Endodermal cell (in vitro differentiated cells): ENCODE measurements around the gene PLA2G3. TPM values are rescaled to one million over a fixed set of nuclear protein-coding genes. Genes with fewer than 3 reads are reported as not detected.

Source experiments
- DNase-seq: peaks from one replicate; pipeline ENCODE4 v3.0.0-alpha.2; 2017
- H3K27ac ChIP-seq: 2 replicates; pipeline ENCODE4 v1.5.1; 2013; ENCODE audit warnings: mild to moderate bottlenecking, low read depth, low read length, moderate library complexity
- H3K27me3 ChIP-seq: 2 replicates; pipeline ENCODE4 v1.6.1; 2013; ENCODE audit warnings: mild to moderate bottlenecking, low read length, moderate library complexity; ENCODE audit not compliant: insufficient read depth, control insufficient read depth, poor library complexity, severe bottlenecking
- H3K36me3 ChIP-seq: 2 replicates; pipeline ENCODE4 v1.7.0; 2013; ENCODE audit warnings: mild to moderate bottlenecking, low read length, moderate library complexity; ENCODE audit not compliant: control insufficient read depth, insufficient read depth
- H3K4me1 ChIP-seq: one replicate; pipeline ENCODE4 v1.7.0; 2013; ENCODE audit warnings: low read length; ENCODE audit not compliant: control insufficient read depth, insufficient read depth
- H3K4me3 ChIP-seq: 2 replicates; pipeline ENCODE4 v1.5.1; 2013; ENCODE audit warnings: mild to moderate bottlenecking, low read length, moderate library complexity
- H3K9ac ChIP-seq: 2 replicates; pipeline ENCODE4 v1.6.1; 2013; ENCODE audit warnings: mild to moderate bottlenecking, low read length, moderate library complexity; ENCODE audit not compliant: poor library complexity, severe bottlenecking; ENCODE audit errors: extremely low read depth
- H3K9me3 ChIP-seq: 2 replicates; pipeline ENCODE4 v1.6.1; 2013; ENCODE audit warnings: mild to moderate bottlenecking, low read length, moderate library complexity; ENCODE audit not compliant: control insufficient read depth
- H3K27ac Mint-ChIP-seq: 2 replicates; pipeline ENCODE4 v1.8.0; 2020; ENCODE audit warnings: mixed read lengths
- H3K27me3 Mint-ChIP-seq: 2 replicates; pipeline ENCODE4 v1.8.0; 2021; ENCODE audit warnings: mild to moderate bottlenecking, mixed read lengths; ENCODE audit not compliant: insufficient read depth
- H3K36me3 Mint-ChIP-seq: 2 replicates; pipeline ENCODE4 v1.8.0; 2020; ENCODE audit warnings: low read depth, mixed read lengths
- H3K4me1 Mint-ChIP-seq: 2 replicates; pipeline ENCODE4 v1.8.0; 2020; ENCODE audit warnings: mixed read lengths
- H3K4me3 Mint-ChIP-seq: 2 replicates; pipeline ENCODE4 v1.8.0; 2020; ENCODE audit warnings: mild to moderate bottlenecking, moderate library complexity, mixed read lengths
- H3K9me3 Mint-ChIP-seq: 2 replicates; pipeline ENCODE4 v1.8.0; 2020; ENCODE audit warnings: mild to moderate bottlenecking, mixed read lengths
- WGBS, 2 experiments: methylation state at CpG; one replicate each; pipeline versions ENCODE4 v1.1.5 to v1.1.7; 2013; ENCODE audit warnings: missing lambda C conversion rate in 2 of 2, mixed read lengths in 1 of 2; ENCODE audit not compliant: insufficient coverage in 1 of 2, insufficient read length in 1 of 2; 5-methylcytosine and 5-hydroxymethylcytosine counted together
- total RNA-seq, 2 donors: library from RNA; stranded (reverse); fragmentation: NEBNext Ultra II Directional in 1 of 2; extraction: Animal tissue kit (Norgen Biotek cat#: 25700) in 1 of 2; gene quantifications; 2 replicates in 1 of 2; 3 replicates in 1 of 2; pipeline ENCODE4 v1.2.1, GENCODE V29; 2021
- TF ChIP-seq, protein P1 (sequence below): fragments of 200-600 bp; sonication (generic); conservative IDR thresholded peaks from 2 replicates; pipeline ENCODE4 v1.5.0; 2021; ENCODE audit warnings: antibody characterized with exemption, mild to moderate bottlenecking

Gene PLA2G3
- total RNA-seq, 2 donors from 2014 or later: 4.1 to 4.6 TPM

DNA sequence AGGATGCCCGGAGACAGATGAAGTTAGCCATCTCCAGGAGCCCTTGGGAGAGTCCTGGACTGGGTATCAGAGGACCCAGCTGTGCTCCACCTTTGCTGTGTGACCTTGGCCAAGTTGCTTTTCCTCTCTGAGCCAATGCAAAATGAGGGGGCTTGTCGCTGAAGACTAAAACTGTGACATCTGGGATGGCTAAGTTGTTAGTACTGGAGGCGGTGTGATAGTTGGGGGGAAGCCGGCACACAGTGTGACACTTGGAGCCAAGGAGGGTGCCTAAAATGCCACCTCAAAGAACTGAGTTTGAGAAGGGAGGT, 17.1 kb downstream of the PLA2G3 start:
- no peak overlapping the region for H3K27ac ChIP-seq
- Mint-ChIP-seq H3K27ac (peak overlapping the region; percentile 48), H3K4me3 (peak overlapping the region; percentile 56), H3K27me3 (peaks cover 11% of the 10 kb centered on the region), H3K36me3 (no peaks in the 10 kb centered on the region), H3K9me3 (no peaks in the 10 kb centered on the region), H3K4me1 (no peaks in the 10 kb centered on the region)
- H3K4me1 ChIP-seq: no peaks in the 10 kb centered on the region
- no peak for DNase-seq
- H3K9me3 ChIP-seq: no peaks in the 10 kb centered on the region
- TF ChIP-seq, protein P1, sequence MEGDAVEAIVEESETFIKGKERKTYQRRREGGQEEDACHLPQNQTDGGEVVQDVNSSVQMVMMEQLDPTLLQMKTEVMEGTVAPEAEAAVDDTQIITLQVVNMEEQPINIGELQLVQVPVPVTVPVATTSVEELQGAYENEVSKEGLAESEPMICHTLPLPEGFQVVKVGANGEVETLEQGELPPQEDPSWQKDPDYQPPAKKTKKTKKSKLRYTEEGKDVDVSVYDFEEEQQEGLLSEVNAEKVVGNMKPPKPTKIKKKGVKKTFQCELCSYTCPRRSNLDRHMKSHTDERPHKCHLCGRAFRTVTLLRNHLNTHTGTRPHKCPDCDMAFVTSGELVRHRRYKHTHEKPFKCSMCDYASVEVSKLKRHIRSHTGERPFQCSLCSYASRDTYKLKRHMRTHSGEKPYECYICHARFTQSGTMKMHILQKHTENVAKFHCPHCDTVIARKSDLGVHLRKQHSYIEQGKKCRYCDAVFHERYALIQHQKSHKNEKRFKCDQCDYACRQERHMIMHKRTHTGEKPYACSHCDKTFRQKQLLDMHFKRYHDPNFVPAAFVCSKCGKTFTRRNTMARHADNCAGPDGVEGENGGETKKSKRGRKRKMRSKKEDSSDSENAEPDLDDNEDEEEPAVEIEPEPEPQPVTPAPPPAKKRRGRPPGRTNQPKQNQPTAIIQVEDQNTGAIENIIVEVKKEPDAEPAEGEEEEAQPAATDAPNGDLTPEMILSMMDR: no peak
- 77 to 79% methylated on average over 3 to 4 of the region's 4 CpGs for WGBS, 2 experiments
- no peaks in the 10 kb centered on the region for H3K36me3 ChIP-seq
- peak overlapping the region; percentile 49 for H3K9ac ChIP-seq
- no peaks in the 10 kb centered on the region for H3K27me3 ChIP-seq
- H3K4me3 ChIP-seq: peak overlapping the region; percentile 80

DNA sequence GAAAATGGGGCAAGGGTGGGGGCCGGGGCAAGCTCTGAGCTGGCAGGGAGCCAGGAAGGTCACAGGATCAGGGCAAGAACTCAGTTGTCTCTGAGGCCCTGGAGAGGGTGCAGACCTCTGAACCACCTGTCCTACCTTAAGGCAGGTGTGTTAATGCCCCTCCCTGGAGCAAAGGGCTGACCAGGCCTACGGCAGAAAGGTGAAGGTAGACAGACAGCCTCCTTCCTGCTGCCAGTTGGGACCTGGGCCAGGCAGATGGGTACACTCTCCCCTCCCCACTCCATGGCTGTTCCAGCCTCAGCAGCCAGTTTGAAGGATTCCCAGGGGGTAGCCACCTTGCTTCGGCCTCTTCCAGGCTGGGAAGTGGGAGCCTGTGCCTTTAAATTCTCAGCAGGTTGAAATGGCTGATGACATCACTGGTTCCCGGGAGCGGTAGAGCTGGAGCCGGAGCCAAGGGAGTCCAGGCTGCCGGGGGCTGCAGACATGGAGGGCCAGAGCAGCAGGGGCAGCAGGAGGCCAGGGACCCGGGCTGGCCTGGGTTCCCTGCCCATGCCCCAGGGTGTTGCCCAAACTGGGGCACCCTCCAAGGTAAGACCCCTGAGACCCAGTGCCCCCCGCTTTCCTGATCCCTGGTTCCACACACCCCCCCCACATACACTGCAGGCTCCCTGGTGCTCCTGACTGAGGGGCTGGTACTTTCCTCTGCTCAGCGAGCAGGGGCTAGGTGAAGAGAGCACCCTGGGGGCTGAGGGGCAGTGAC, 17.6 kb downstream of the PLA2G3 start, which contains the start of gene INPP5J:
TSS of gene INPP5J (plus strand) at position 435 of the 760 bp plus-strand sequence. CDS start at position 484, 49 bp downstream.
- no peak within 1 kb of the TSS for H3K27ac ChIP-seq
- H3K27me3 Mint-ChIP-seq: peaks cover 11% of the 10 kb centered on the region
- no peaks in the 10 kb centered on the region for H3K36me3 Mint-ChIP-seq
- peak; percentile 84 for DNase-seq
- H3K9me3 ChIP-seq: no peaks in the 10 kb centered on the region
- H3K9ac ChIP-seq: peak within 1 kb of the TSS; percentile 49
- H3K4me1 Mint-ChIP-seq: no peaks in the 10 kb centered on the region
- TF ChIP-seq, protein P1: no peak
- 31 to 80% methylated on average over 3 to 10 of the region's 10 CpGs for WGBS, 2 experiments
- peak within 1 kb of the TSS; percentile 48 for H3K27ac Mint-ChIP-seq
- H3K4me1 ChIP-seq: no peaks in the 10 kb centered on the region
- peak within 1 kb of the TSS; percentile 80 for H3K4me3 ChIP-seq
- no peaks in the 10 kb centered on the region for H3K27me3 ChIP-seq
- no peaks in the 10 kb centered on the region for H3K36me3 ChIP-seq
- no peaks in the 10 kb centered on the region for H3K9me3 Mint-ChIP-seq
- H3K4me3 Mint-ChIP-seq: peak within 1 kb of the TSS; percentile 56

DNA sequence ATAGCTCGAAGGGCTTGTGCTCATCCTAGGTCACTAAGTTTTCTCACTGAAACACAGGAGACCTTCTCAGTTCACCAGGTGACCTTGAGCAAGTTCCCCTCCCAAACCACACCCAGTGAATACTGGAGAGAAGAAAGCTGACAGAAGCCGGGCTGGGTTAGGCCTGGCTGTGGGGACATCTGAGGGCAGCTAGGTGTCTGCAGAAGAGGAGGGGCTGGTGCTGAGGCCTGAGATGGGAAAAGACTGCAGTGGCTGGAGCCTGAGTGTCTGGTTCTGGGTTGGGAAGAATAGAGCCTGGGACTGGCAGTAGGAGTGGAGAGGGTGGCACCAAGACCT, 18.1 kb downstream of the PLA2G3 start:
- Histone ChIP-seq H3K27me3 (no peaks in the 10 kb centered on the region), H3K36me3 (no peaks in the 10 kb centered on the region), H3K4me3 (no peak overlapping the region), H3K4me1 (no peaks in the 10 kb centered on the region), H3K9me3 (no peaks in the 10 kb centered on the region), H3K27ac (no peak overlapping the region), H3K9ac (no peak overlapping the region)
- Mint-ChIP-seq H3K4me1 (no peaks in the 10 kb centered on the region), H3K27me3 (peaks cover 11% of the 10 kb centered on the region), H3K9me3 (no peaks in the 10 kb centered on the region), H3K27ac (no peak overlapping the region), H3K36me3 (no peaks in the 10 kb centered on the region), H3K4me3 (no peak overlapping the region)
- DNase-seq: no peak
- TF ChIP-seq, protein P1: no peak
- 100% methylated on average over 2 of the region's 2 CpGs for WGBS, 2 experiments
